Osteocyte (in vitro differentiated cells): ENCODE data around the gene LVRN. TPM values are rescaled to one million over a fixed set of nuclear protein-coding genes. Genes with fewer than 3 reads are reported as not detected.

ENCODE experiments used
- DNase-seq: peaks from one replicate; pipeline ENCODE4 v3.0.0; 2021; ENCODE audit warnings: mixed read lengths; ENCODE audit not compliant: unreplicated experiment; ENCODE audit errors: extremely low spot score
- H3K27ac Mint-ChIP-seq: one replicate; pipeline ENCODE4 v1.8.0; 2021; ENCODE audit warnings: mild to moderate bottlenecking, mixed read lengths; ENCODE audit not compliant: unreplicated experiment
- H3K27me3 Mint-ChIP-seq: one replicate; pipeline ENCODE4 v1.8.0; 2021; ENCODE audit warnings: mixed read lengths; ENCODE audit not compliant: unreplicated experiment
- H3K36me3 Mint-ChIP-seq: one replicate; pipeline ENCODE4 v1.8.0; 2021; ENCODE audit warnings: mixed read lengths; ENCODE audit not compliant: unreplicated experiment
- H3K4me1 Mint-ChIP-seq: one replicate; pipeline ENCODE4 v1.8.0; 2021; ENCODE audit warnings: mixed read lengths; ENCODE audit not compliant: unreplicated experiment
- H3K4me3 Mint-ChIP-seq: one replicate; pipeline ENCODE4 v1.8.0; 2021; ENCODE audit warnings: mild to moderate bottlenecking, moderate library complexity, mixed read lengths; ENCODE audit not compliant: unreplicated experiment
- H3K9me3 Mint-ChIP-seq: one replicate; pipeline ENCODE4 v1.8.0; 2021; ENCODE audit warnings: mixed read lengths; ENCODE audit not compliant: unreplicated experiment
- CTCF ChIP-seq: fragments of 200-600 bp; sonication (generic); IDR thresholded peaks from 2 replicates; pipeline ENCODE4 v1.5.0; 2021; ENCODE audit warnings: antibody characterized with exemption, mild to moderate bottlenecking, moderate library complexity
- total RNA-seq: library from RNA; stranded (reverse); gene quantifications from 2 replicates; pipeline ENCODE4 v1.2.1, GENCODE V29; 2021

The LVRN gene
- total RNA-seq, 1 donor from 2014 or later, result 0.40 TPM

GRCh38 chr5:116032094-116032517 lies 69.8 kb downstream of the LVRN start, which contains the start of gene ARL14EPL:
ARL14EPL (plus strand) TSS chr5:116032472; CDS start chr5:116051466, 18,994 bp downstream.
- no peak for DNase-seq
- Mint-ChIP-seq H3K36me3 (no peaks in the 10 kb centered on the region), H3K4me3 (no peak within 1 kb of the TSS), H3K4me1 (peaks cover 6% of the 10 kb centered on the region), H3K27ac (no peak within 1 kb of the TSS), H3K9me3 (no peaks in the 10 kb centered on the region), H3K27me3 (peaks cover 14% of the 10 kb centered on the region)
- TF ChIP-seq CTCF, result peak; percentile 62

DNA sequence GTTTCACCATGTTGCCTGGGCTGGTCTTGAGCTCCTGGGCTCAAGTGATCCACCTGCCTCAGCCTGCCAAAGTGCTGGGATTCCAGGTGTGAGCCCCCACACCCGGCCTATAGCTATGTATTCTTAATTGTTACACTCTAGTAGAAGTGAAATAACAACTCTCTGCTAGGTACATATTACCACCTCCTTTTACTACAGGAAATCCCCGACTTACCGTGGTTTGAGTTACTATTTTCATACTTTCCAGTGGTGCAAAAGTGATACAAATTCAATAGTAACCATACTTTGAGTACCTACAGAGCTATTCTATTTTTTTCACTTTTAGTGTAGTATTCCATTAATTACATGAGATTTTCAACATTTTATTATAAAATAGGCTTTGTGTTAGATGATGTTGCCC lies 70.7 kb downstream of the LVRN start:
- Mint-ChIP-seq H3K4me3 (no peak overlapping the region), H3K9me3 (no peaks in the 10 kb centered on the region), H3K27me3 (peaks cover 19% of the 10 kb centered on the region), H3K4me1 (peaks cover 6% of the 10 kb centered on the region), H3K27ac (no peak overlapping the region), H3K36me3 (no peaks in the 10 kb centered on the region)
- no peak for DNase-seq
- no peak for TF ChIP-seq CTCF

- Mint-ChIP-seq H3K27me3 (peaks cover 34% of the 10 kb centered on the region), H3K4me3 (no peak overlapping the region), H3K27ac (no peak overlapping the region), H3K9me3 (no peaks in the 10 kb centered on the region), H3K4me1 (peaks cover 6% of the 10 kb centered on the region), H3K36me3 (no peaks in the 10 kb centered on the region)
- DNase-seq, result no peak
- TF ChIP-seq CTCF, result no peak
These were observed 72.8 kb downstream of the LVRN start for GRCh38 chr5:116035123-116035522.

GRCh38 chr5:116037236-116037822 lies 75.1 kb downstream of the LVRN start:
- Mint-ChIP-seq H3K36me3 (no peaks in the 10 kb centered on the region), H3K27ac (no peak overlapping the region), H3K4me3 (no peak overlapping the region), H3K9me3 (no peaks in the 10 kb centered on the region), H3K27me3 (peaks cover 46% of the 10 kb centered on the region), H3K4me1 (no peaks in the 10 kb centered on the region)
- TF ChIP-seq CTCF, result peak; percentile 32
- DNase-seq, result no peak

DNA sequence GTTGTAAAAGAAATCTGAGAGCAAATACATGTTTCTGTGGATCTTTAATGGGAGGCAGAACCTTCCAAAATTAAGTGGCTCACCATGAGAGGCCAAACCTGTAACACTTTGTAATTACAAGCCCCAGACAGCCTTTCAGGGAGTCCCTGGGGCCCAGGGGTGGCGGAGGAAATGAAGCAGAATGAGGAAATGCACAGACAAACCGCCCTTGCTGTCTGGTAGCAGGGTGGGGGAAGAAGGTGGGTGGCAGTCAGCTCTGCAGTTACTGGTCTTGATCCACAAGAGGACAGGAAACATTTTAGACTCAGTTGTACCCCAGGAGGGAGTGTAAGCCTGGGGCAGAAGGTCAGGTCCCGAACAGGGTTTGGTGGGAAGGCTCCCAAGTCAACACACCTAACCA lies 76.5 kb downstream of the LVRN start:
- Mint-ChIP-seq H3K27ac (no peak overlapping the region), H3K4me3 (no peak overlapping the region), H3K4me1 (no peaks in the 10 kb centered on the region), H3K36me3 (no peaks in the 10 kb centered on the region), H3K27me3 (peaks cover 50% of the 10 kb centered on the region), H3K9me3 (no peaks in the 10 kb centered on the region)
- no peak for DNase-seq
- no peak for TF ChIP-seq CTCF
